HepG2 (cell line): ENCODE results near the gene DTNB. TPM values are rescaled to one million over a fixed set of nuclear protein-coding genes. Genes with fewer than 3 reads are reported as not detected.

Experiments used
- CENPT ChIP-seq: sonication (generic); formaldehyde crosslinking; IDR thresholded peaks from 2 replicates; pipeline ENCODE4 v1.8.0; 2022; ENCODE audit warnings: low read depth, mild to moderate bottlenecking, moderate library complexity, missing genetic modification reagents
- GATAD1 ChIP-seq: IDR thresholded peaks from 2 replicates; pipeline ENCODE4 v1.6.1; 2016; ENCODE audit warnings: missing genetic modification reagents, missing compliant biosample characterization
- GLMP ChIP-seq: sonication (generic); formaldehyde crosslinking; IDR thresholded peaks from 2 replicates; pipeline ENCODE4 v1.9.0; 2021; ENCODE audit warnings: missing genetic modification reagents, mild to moderate bottlenecking, borderline replicate concordance
- HOMEZ ChIP-seq: IDR thresholded peaks from 2 replicates; pipeline ENCODE4 v1.6.1; 2016; ENCODE audit warnings: low read depth
- KDM5B ChIP-seq: sonication (generic); formaldehyde crosslinking; IDR thresholded peaks from 2 replicates; pipeline ENCODE4 v1.4.0; 2020; ENCODE audit warnings: missing genetic modification reagents, mild to moderate bottlenecking, borderline replicate concordance
- MAFG ChIP-seq: sonication (generic); formaldehyde crosslinking; IDR thresholded peaks from 2 replicates; pipeline ENCODE4 v1.5.1; 2020; ENCODE audit warnings: mild to moderate bottlenecking, missing genetic modification reagents
- SIN3A ChIP-seq: IDR thresholded peaks from 2 replicates; pipeline ENCODE4 v1.6.1; 2011; ENCODE audit warnings: low read depth, mild to moderate bottlenecking, control low read depth, low read length, borderline replicate concordance
- SNRNP70 ChIP-seq: fragments of 200-400 bp; formaldehyde crosslinking; IDR thresholded peaks from 2 replicates; pipeline ENCODE4 v1.6.1; 2017; ENCODE audit warnings: mild to moderate bottlenecking, low read depth, low read length, moderate library complexity
- ZBTB10 ChIP-seq: sonication (generic); formaldehyde crosslinking; IDR thresholded peaks from 2 replicates; pipeline ENCODE4 v1.4.0; 2020; ENCODE audit warnings: missing genetic modification reagents, borderline replicate concordance
- ZNF30 ChIP-seq: sonication (generic); formaldehyde crosslinking; IDR thresholded peaks from 2 replicates; pipeline ENCODE4 v1.5.0; 2020; ENCODE audit warnings: mild to moderate bottlenecking, missing genetic modification reagents
- ZNF562 ChIP-seq: sonication (generic); formaldehyde crosslinking; IDR thresholded peaks from 2 replicates; pipeline ENCODE4 v1.8.0; 2022; ENCODE audit warnings: missing genetic modification reagents, borderline replicate concordance
- ZNF788 ChIP-seq: sonication (generic); formaldehyde crosslinking; IDR thresholded peaks from 2 replicates; pipeline ENCODE4 v1.5.0; 2020; ENCODE audit warnings: mild to moderate bottlenecking, missing genetic modification reagents, borderline replicate concordance
- polyA plus RNA-seq, 8 experiments: library from polyadenylated mRNA; depleted of rRNA in 3 of 8; stranded (reverse) in 7 of 8; unstranded in 1 of 8; fragments of >200 nt; fragmentation: Illumina TruSeq in 4 of 8; extraction: Trizol in 4 of 8; gene quantifications; 2 replicates each; pipeline versions ENCODE4 v1.2.1 to v1.2.3, GENCODE V29; 2011 to 2016; ENCODE audit warnings: low read depth in 4 of 8, missing spikeins in 1 of 8, mixed read lengths in 1 of 8; ENCODE audit not compliant: insufficient read depth in 1 of 8
- total RNA-seq, 5 experiments: library from RNA; depleted of rRNA; stranded (reverse); fragments of >200 nt; fragmentation: Illumina TruSeq; extraction: Trizol; gene quantifications; 2 replicates each; pipeline ENCODE4 v1.2.3, GENCODE V29; 2016; ENCODE audit warnings: low read depth in 1 of 5
- TF ChIP-seq, protein P1 (sequence below): sonication (generic); formaldehyde crosslinking; IDR thresholded peaks from 2 replicates; pipeline ENCODE4 v1.9.0; 2021; ENCODE audit warnings: mild to moderate bottlenecking, missing genetic modification reagents
- TF ChIP-seq, protein P2 (sequence below): sonication (generic); formaldehyde crosslinking; IDR thresholded peaks from 2 replicates; pipeline ENCODE4 v1.5.0; 2020; ENCODE audit warnings: mild to moderate bottlenecking, missing genetic modification reagents

DTNB gene
- total and polyA plus RNA-seq, 2 of the 13 experiments (the other 11 are each of a cell fraction or from before 2014, with no cell fraction given), result 14.4 to 23.9 TPM

DNA sequence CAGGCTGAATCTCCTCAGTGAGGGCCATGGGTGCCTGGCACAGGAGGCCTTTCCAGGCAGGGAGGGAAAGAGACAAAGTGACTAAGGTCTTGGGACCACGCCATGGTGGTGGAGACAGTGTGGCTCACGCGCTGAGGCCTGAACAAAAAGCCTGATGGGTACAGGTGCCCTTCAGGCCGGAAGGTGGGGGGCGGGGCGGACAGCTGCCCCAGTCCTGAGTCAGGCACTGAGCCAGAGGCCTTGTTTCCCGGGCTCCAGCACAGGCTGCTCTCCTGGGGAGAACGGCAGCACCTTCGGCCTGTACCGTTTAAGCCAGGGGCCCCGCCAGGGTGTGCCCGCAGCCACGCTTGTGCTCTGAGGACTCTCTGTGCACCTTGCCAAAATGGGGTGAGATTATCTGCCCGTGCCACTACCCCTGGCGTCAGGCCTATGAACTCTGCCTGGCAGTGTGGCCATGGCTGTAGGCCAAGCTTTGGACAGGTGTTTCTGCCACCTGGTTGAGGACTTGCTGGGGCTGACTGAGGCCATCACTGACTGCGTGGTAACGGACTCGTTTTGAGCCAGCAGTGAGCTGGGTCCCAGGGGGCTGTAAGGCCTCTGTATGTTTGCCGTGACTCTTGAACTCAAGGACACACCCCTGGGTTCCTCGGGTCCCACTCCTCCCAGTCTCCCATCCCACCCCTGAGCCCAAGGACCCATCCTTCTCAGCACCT is 300.0 kb downstream of the DTNB start (continued):
- TF ChIP-seq KDM5B (CRISPR knock-in tag) (0 out of 2 replicates have a peak, but pooled peaks have one; percentile 45), HOMEZ (CRISPR knock-in tag) (no peak), ZNF30 (no peak), SNRNP70 (no peak), GATAD1 (CRISPR knock-in tag) (no peak), CENPT (no peak), GLMP (CRISPR knock-in tag) (0 out of 2 replicates have a peak, but pooled peaks have one; percentile 52), ZNF788 (CRISPR knock-in tag) (0 out of 2 replicates have a peak, but pooled peaks have one; percentile 39), ZBTB10 (CRISPR knock-in tag) (no peak), MAFG (CRISPR knock-in tag) (no peak), ZNF562 (CRISPR knock-in tag) (no peak), SIN3A (no peak)
- TF ChIP-seq, protein P1, sequence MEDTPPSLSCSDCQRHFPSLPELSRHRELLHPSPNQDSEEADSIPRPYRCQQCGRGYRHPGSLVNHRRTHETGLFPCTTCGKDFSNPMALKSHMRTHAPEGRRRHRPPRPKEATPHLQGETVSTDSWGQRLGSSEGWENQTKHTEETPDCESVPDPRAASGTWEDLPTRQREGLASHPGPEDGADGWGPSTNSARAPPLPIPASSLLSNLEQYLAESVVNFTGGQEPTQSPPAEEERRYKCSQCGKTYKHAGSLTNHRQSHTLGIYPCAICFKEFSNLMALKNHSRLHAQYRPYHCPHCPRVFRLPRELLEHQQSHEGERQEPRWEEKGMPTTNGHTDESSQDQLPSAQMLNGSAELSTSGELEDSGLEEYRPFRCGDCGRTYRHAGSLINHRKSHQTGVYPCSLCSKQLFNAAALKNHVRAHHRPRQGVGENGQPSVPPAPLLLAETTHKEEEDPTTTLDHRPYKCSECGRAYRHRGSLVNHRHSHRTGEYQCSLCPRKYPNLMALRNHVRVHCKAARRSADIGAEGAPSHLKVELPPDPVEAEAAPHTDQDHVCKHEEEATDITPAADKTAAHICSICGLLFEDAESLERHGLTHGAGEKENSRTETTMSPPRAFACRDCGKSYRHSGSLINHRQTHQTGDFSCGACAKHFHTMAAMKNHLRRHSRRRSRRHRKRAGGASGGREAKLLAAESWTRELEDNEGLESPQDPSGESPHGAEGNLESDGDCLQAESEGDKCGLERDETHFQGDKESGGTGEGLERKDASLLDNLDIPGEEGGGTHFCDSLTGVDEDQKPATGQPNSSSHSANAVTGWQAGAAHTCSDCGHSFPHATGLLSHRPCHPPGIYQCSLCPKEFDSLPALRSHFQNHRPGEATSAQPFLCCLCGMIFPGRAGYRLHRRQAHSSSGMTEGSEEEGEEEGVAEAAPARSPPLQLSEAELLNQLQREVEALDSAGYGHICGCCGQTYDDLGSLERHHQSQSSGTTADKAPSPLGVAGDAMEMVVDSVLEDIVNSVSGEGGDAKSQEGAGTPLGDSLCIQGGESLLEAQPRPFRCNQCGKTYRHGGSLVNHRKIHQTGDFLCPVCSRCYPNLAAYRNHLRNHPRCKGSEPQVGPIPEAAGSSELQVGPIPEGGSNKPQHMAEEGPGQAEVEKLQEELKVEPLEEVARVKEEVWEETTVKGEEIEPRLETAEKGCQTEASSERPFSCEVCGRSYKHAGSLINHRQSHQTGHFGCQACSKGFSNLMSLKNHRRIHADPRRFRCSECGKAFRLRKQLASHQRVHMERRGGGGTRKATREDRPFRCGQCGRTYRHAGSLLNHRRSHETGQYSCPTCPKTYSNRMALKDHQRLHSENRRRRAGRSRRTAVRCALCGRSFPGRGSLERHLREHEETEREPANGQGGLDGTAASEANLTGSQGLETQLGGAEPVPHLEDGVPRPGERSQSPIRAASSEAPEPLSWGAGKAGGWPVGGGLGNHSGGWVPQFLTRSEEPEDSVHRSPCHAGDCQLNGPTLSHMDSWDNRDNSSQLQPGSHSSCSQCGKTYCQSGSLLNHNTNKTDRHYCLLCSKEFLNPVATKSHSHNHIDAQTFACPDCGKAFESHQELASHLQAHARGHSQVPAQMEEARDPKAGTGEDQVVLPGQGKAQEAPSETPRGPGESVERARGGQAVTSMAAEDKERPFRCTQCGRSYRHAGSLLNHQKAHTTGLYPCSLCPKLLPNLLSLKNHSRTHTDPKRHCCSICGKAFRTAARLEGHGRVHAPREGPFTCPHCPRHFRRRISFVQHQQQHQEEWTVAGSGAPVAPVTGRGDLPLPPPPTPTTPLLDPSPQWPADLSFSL, result no peak
- TF ChIP-seq, protein P2, sequence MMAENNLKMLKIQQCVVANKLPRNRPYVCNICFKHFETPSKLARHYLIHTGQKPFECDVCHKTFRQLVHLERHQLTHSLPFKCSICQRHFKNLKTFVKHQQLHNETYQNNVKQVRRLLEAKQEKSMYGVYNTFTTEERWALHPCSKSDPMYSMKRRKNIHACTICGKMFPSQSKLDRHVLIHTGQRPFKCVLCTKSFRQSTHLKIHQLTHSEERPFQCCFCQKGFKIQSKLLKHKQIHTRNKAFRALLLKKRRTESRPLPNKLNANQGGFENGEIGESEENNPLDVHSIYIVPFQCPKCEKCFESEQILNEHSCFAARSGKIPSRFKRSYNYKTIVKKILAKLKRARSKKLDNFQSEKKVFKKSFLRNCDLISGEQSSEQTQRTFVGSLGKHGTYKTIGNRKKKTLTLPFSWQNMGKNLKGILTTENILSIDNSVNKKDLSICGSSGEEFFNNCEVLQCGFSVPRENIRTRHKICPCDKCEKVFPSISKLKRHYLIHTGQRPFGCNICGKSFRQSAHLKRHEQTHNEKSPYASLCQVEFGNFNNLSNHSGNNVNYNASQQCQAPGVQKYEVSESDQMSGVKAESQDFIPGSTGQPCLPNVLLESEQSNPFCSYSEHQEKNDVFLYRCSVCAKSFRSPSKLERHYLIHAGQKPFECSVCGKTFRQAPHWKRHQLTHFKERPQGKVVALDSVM (CRISPR knock-in tag), result no peak
